Uterus (tissue), 4 donors: ENCODE measurements around the gene NEBL. TPM values are rescaled to one million over a fixed set of nuclear protein-coding genes. Genes with fewer than 3 reads are reported as not detected.

ENCODE experiments used
- DNase-seq, 2 donors: peaks; one replicate each; pipeline ENCODE4 v3.0.0-alpha.2; 2019 to 2020
- H3K27ac ChIP-seq, 2 donors: fragments of 200-600 bp; sonication (generic); 1 replicate in 1 of 2; 2 replicates in 1 of 2; pipeline ENCODE4 v1.5.1; 2016 to 2018
- H3K27me3 ChIP-seq, 2 donors: fragments of 200-600 bp; sonication (generic); one replicate each; pipeline ENCODE4 v1.5.1; 2018 to 2019; ENCODE audit warnings: control low read depth in 1 of 2
- H3K36me3 ChIP-seq, 2 donors: fragments of 200-600 bp; sonication (generic); one replicate each; pipeline ENCODE4 v1.5.1; 2019; ENCODE audit warnings: control low read depth in 1 of 2
- H3K4me1 ChIP-seq, 2 donors: fragments of 200-600 bp; sonication (generic); one replicate each; pipeline ENCODE4 v1.5.1; 2018 to 2019; ENCODE audit warnings: control low read depth in 1 of 2
- H3K4me3 ChIP-seq, 2 donors: fragments of 200-600 bp; sonication (generic); 1 replicate in 1 of 2; 2 replicates in 1 of 2; pipeline ENCODE4 v1.5.1; 2018 to 2019; ENCODE audit warnings: mild to moderate bottlenecking in 1 of 2
- H3K9me3 ChIP-seq, 2 donors: fragments of 200-600 bp; sonication (generic); one replicate each; pipeline ENCODE4 v1.5.1; 2019; ENCODE audit warnings: control low read depth in 1 of 2
- POLR2A ChIP-seq, 2 donors: fragments of 450-650 bp; IDR thresholded peaks; one replicate each; pipeline ENCODE4 v1.6.1; 2016; ENCODE audit warnings: antibody characterized with exemption in 2 of 2, mild to moderate bottlenecking in 1 of 2, moderate library complexity in 1 of 2
- intact Hi-C: fragments of 100-400 bp; cut with DNase I; formaldehyde crosslinking; loops from one replicate; pipeline ENCODE4 v1.15.1; 2023; ENCODE audit warnings: low total_unique reads
- total RNA-seq, 4 donors: library from RNA; depleted of rRNA in 3 of 4; stranded (reverse); fragments of >200 nt in 3 of 4; gene quantifications; one replicate each; pipeline versions ENCODE4 v1.1.0 to v1.2.4, GENCODE V29; 2014 to 2023
- TF ChIP-seq, protein P1 (sequence below), 4 experiments: fragments of 200-600 bp in 2 of 4; fragments of 450-650 bp in 2 of 4; sonication (generic) in 2 of 4; IDR thresholded peaks; one replicate each; pipeline ENCODE4 v1.5.1; 2016 to 2019; ENCODE audit warnings: antibody characterized with exemption in 4 of 4, mild to moderate bottlenecking in 2 of 4, moderate library complexity in 1 of 4
- donor health status: DM: yes; HTN: yes; CAD: no.

NEBL gene
- total RNA-seq, 4 donors from 2014 or later, result 0.26 to 22.2 (median 1.6) TPM

DNA sequence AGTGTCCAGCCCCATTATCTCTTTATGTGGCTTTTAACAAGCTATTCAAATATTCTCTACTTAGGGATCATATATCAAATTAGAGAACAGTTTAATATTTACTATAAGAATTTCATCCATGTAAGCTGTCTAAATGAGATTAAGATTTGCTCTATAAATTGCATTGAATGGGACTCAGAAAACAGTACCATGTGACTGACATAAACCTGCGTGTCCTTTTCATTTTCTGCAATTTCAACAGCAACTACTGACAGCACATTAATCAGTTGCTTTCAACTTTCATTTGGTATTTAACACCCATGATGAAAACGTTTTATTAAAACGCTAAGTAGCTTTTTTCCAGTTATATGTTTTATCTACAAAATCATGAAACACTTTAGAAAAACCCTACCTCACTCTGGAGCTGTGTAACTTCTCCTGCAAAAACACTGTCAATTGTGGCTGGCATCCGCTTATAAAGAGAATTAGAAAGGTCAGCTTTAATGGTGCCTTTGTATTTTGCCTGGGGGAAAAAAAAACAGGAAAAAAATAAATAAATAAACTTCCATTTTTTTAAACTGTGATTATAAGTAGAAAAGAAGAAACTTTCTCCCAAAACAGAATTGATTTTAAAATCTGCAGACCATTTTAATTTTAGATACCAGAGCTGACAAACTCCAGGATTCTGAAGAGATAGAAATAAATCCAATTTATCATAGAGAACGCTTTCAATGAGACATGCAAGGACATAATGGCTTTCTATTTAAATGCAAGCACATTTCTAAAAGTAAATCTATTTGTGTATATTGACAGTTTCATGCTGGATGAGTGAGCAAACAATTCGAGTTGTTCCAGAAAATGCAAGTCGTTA is 9.2 kb downstream of the NEBL start:
- no peaks in the 10 kb centered on the region for H3K27me3 ChIP-seq
- no peaks in the 10 kb centered on the region for H3K9me3 ChIP-seq
- intact Hi-C loops, result no loop called here
- DNase-seq, result no peak
- TF ChIP-seq, protein P1, sequence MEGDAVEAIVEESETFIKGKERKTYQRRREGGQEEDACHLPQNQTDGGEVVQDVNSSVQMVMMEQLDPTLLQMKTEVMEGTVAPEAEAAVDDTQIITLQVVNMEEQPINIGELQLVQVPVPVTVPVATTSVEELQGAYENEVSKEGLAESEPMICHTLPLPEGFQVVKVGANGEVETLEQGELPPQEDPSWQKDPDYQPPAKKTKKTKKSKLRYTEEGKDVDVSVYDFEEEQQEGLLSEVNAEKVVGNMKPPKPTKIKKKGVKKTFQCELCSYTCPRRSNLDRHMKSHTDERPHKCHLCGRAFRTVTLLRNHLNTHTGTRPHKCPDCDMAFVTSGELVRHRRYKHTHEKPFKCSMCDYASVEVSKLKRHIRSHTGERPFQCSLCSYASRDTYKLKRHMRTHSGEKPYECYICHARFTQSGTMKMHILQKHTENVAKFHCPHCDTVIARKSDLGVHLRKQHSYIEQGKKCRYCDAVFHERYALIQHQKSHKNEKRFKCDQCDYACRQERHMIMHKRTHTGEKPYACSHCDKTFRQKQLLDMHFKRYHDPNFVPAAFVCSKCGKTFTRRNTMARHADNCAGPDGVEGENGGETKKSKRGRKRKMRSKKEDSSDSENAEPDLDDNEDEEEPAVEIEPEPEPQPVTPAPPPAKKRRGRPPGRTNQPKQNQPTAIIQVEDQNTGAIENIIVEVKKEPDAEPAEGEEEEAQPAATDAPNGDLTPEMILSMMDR (IDR thresholded peaks at IDR 0.05), result no peak
- no peak for TF ChIP-seq POLR2A (IDR thresholded peaks at IDR 0.05)
- H3K27ac ChIP-seq, result no peak overlapping the region
- H3K4me3 ChIP-seq, result no peak overlapping the region
- H3K4me1 ChIP-seq, result no peaks in the 10 kb centered on the region
- H3K36me3 ChIP-seq, result no peaks in the 10 kb centered on the region

DNA sequence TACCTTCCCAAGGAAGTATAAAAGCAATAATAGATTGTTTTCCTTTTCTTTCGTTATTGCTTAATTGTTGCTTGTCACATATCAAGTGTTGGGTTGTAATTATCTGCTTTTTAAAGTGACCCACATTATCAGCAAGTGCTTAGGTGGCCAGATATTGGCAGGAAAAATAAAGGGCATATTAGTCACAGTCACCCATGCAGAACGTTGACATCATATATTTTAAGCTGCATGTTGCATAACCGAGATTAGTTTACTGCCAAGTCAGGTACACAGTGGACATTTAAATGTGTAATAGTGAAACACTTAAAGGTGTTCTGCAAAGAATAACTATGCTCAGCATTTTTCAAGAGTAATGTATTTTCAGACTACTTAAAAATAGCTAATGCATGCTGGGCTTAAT is 11.4 kb downstream of the NEBL start:
- intact Hi-C loops, result no loop called here

DNA sequence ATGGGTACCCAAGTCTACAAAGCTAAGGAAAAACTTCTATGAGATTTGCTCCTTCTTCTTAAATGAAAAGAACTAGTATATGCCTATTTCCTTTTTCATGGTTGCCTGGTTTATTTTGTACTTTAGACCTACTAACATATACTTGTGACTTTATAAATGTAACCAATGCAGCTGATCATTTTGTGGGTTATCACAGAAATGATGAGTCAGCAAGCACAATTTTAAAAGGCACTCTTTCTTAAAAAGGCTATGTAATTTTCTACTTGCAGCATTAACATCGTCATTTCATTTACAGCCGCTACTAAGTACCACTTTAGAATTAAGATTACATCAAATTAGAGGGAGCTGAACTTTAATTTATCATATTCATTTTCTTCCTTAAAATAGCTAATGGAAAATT is 13.6 kb downstream of the NEBL start:
- intact Hi-C loops, result no loop called here
- no peaks in the 10 kb centered on the region for H3K4me1 ChIP-seq
- no peaks in the 10 kb centered on the region for H3K9me3 ChIP-seq
- TF ChIP-seq, protein P1 (IDR thresholded peaks at IDR 0.05), result no peak
- no peak for TF ChIP-seq POLR2A (IDR thresholded peaks at IDR 0.05)
- H3K36me3 ChIP-seq, result no peaks in the 10 kb centered on the region
- DNase-seq, result no peak
- H3K27ac ChIP-seq, result no peak overlapping the region
- no peaks in the 10 kb centered on the region for H3K27me3 ChIP-seq
- H3K4me3 ChIP-seq, result no peak overlapping the region

More for the DNA sequence above, 11.4 kb downstream of the NEBL start:
- H3K4me3 ChIP-seq, result no peak overlapping the region
- H3K4me1 ChIP-seq, result no peaks in the 10 kb centered on the region
- no peak for TF ChIP-seq POLR2A (IDR thresholded peaks at IDR 0.05)
- TF ChIP-seq, protein P1 (IDR thresholded peaks at IDR 0.05), result no peak
- DNase-seq, result no peak
- H3K9me3 ChIP-seq, result no peaks in the 10 kb centered on the region
- H3K27me3 ChIP-seq, result no peaks in the 10 kb centered on the region
- H3K36me3 ChIP-seq, result no peaks in the 10 kb centered on the region
- H3K27ac ChIP-seq, result no peak overlapping the region

DNA sequence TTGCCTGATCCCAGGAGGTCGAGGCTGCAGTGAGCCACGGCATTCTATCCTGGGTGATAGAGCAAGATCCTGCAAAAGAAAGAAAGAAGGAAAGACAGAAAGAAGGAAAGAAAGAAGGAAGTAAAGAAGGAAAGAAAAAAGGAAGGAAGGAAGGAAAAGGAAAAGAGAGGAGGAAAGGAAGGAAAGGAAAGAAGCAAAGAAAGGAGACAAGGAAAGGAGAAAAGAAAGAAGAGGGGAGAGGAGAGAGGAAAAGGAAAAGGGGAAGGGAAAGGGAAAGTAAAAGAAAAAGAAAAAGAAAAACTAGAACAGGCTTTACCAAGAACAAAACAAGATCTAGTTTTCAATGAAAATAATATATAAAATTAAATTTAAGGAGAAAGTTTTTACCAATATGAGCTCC is 15.0 kb downstream of the NEBL start:
- Histone ChIP-seq H3K27me3 (no peaks in the 10 kb centered on the region), H3K27ac (no peak overlapping the region), H3K4me1 (no peaks in the 10 kb centered on the region), H3K4me3 (no peak overlapping the region), H3K36me3 (no peaks in the 10 kb centered on the region), H3K9me3 (no peaks in the 10 kb centered on the region)
- intact Hi-C loops, result no loop called here
- TF ChIP-seq POLR2A (IDR thresholded peaks at IDR 0.05), result no peak
- TF ChIP-seq, protein P1 (IDR thresholded peaks at IDR 0.05), result no peak
- DNase-seq, result no peak

DNA sequence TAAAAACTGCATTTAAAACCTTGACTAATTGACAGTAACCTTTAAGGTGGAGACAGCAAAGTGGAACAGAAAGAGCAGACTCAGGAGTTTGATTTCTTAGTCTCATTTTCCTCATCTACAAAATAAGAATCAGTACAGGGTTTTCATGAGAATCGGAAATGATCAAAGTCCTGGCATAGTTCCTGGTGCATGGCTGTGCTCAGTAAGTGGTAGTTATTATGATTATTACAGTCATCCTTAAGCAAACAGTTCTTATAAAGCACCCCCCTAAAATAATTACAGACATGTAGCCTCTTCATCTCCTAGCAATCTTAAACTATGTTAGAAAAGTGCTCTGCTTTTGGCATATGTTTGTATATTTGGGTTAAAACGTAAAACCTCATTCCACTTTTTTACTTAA is 18.0 kb downstream of the NEBL start:
- Histone ChIP-seq H3K27ac (no peak overlapping the region), H3K9me3 (no peaks in the 10 kb centered on the region), H3K4me3 (no peak overlapping the region), H3K27me3 (no peaks in the 10 kb centered on the region), H3K36me3 (no peaks in the 10 kb centered on the region), H3K4me1 (no peaks in the 10 kb centered on the region)
- TF ChIP-seq POLR2A (IDR thresholded peaks at IDR 0.05), result no peak
- TF ChIP-seq, protein P1 (IDR thresholded peaks at IDR 0.05), result no peak
- intact Hi-C loops, result no loop called here
- no peak for DNase-seq
